ENCODE data around the gene PSAP. TPM values are rescaled to one million over a fixed set of nuclear protein-coding genes. Genes with fewer than 3 reads are reported as not detected.
A peak's percentile ranks its signal among the peaks of the same experiment; 100 is the strongest.

The PSAP gene
- total and polyA plus RNA-seq, 2 experiments from 2014 or later = 151 to 391 TPM

- no peaks in the 10 kb centered on the region; the same call in 1 of the 2 replicates for H3F3A ChIP-seq (replicated peaks; ENCODE audit: low read depth)
- peaks cover 96% of the 10 kb centered on the region for H3K79me2 ChIP-seq (replicated peaks; ENCODE audit: insufficient read depth)
- H3K36me3 Mint-ChIP-seq (ENCODE audit: low read depth) = no peaks in the 10 kb centered on the region
- no peaks in the 10 kb centered on the region for H3K9me2 ChIP-seq (ENCODE audit: insufficient read depth)
- H4K20me1 ChIP-seq (replicated peaks; ENCODE audit: insufficient read depth) = peaks cover 88% of the 10 kb centered on the region
- peaks cover 60% of the 10 kb centered on the region for H3K4me1 Mint-ChIP-seq
- H3K27me3 Mint-ChIP-seq (ENCODE audit: insufficient read depth, low read depth, poor library complexity) = peaks cover 14% of the 10 kb centered on the region
- peak overlapping the region; percentile 34; the same call in 1 of the 2 replicates for H3K27ac ChIP-seq (ENCODE audit: low read depth)
- no peaks in the 10 kb centered on the region for H3K36me3 ChIP-seq (ENCODE audit: insufficient read depth)
- ATAC-seq = no peak
- H3K4me3 Mint-ChIP-seq = no peak overlapping the region
- TF ChIP-seq ZNF331 (CRISPR knock-in tag; IDR thresholded peaks at IDR 0.05; ENCODE audit: low read depth) = no peak
- TF ChIP-seq NANOG (IDR thresholded peaks at IDR 0.05; ENCODE audit: borderline replicate concordance) = no peak
- TF ChIP-seq ETS1 (IDR thresholded peaks at IDR 0.05) = no peak
- TF ChIP-seq CREB1 (CRISPR knock-in tag; IDR thresholded peaks at IDR 0.05; ENCODE audit: low read depth) = no peak
- no peak for TF ChIP-seq ZNF114 (CRISPR knock-in tag; IDR thresholded peaks at IDR 0.05)
- TF ChIP-seq REST (IDR thresholded peaks at IDR 0.05; ENCODE audit: unreplicated experiment) = no peak
- no peak for TF ChIP-seq POLR2AphosphoS5 (IDR thresholded peaks at IDR 0.05; ENCODE audit: low read depth)
- TF ChIP-seq CTCF (conservative IDR thresholded peaks at IDR 0.05; ENCODE audit: low read depth in 2 of 2) = no peak
- TF ChIP-seq JUNB (IDR thresholded peaks at IDR 0.05; ENCODE audit: unreplicated experiment) = no peak
- no peak for TF ChIP-seq STAT1 (IDR thresholded peaks at IDR 0.05; ENCODE audit: unreplicated experiment)
- no peak for TF ChIP-seq EZH2 (IDR thresholded peaks at IDR 0.05; ENCODE audit: low read depth, unreplicated experiment)
- TF ChIP-seq EZH2phosphoT487 (IDR thresholded peaks at IDR 0.05; ENCODE audit: unreplicated experiment) = no peak
- TF ChIP-seq ZNF462 (CRISPR knock-in tag; IDR thresholded peaks at IDR 0.05) = no peak
- no peak for DNase-seq (ENCODE audit: low spot score)
- no peak overlapping the region for H3K4me3 ChIP-seq
- H2AFZ ChIP-seq = no peak overlapping the region
- no peaks in the 10 kb centered on the region for H3K27me3 ChIP-seq (ENCODE audit: insufficient read depth)
- no peak overlapping the region for H3K4me2 ChIP-seq
- no peaks in the 10 kb centered on the region for H3K9me3 Mint-ChIP-seq
- peaks cover 52% of the 10 kb centered on the region for H3K4me1 ChIP-seq (ENCODE audit: insufficient read depth)
- no peak overlapping the region for H3K27ac Mint-ChIP-seq
Measured at GRCh38 chr10:71840958-71841335, 10.1 kb downstream of the PSAP start.
